Ishikawa (cell line): ENCODE measurements around the gene POSTN.

ENCODE experiments used
- CEBPB ChIP-seq: IDR thresholded peaks from 2 replicates; pipeline ENCODE4 v1.6.1; 2012
- CREB1 ChIP-seq: IDR thresholded peaks from 2 replicates; pipeline ENCODE4 v1.6.1; 2012; ENCODE audit warnings: low read depth
- EGR1 ChIP-seq: IDR thresholded peaks from 2 replicates; pipeline ENCODE4 v1.6.1; 2012
- EP300 ChIP-seq: IDR thresholded peaks from 2 replicates; pipeline ENCODE4 v1.6.1; 2012; ENCODE audit warnings: borderline replicate concordance
- FOXM1 ChIP-seq: IDR thresholded peaks from 2 replicates; pipeline ENCODE4 v1.6.1; 2012; ENCODE audit warnings: low read depth, borderline replicate concordance
- NFIC ChIP-seq: IDR thresholded peaks from 2 replicates; pipeline ENCODE4 v1.6.1; 2012
- RAD21 ChIP-seq: IDR thresholded peaks from 2 replicates; pipeline ENCODE4 v1.6.1; 2012; ENCODE audit warnings: low read depth
- TAF1 ChIP-seq: IDR thresholded peaks from 2 replicates; pipeline ENCODE4 v1.6.1; 2012; ENCODE audit warnings: low read depth, mild to moderate bottlenecking
- TCF12 ChIP-seq: IDR thresholded peaks from 2 replicates; pipeline ENCODE4 v1.6.1; 2012; ENCODE audit warnings: low read depth
- TEAD4 ChIP-seq: IDR thresholded peaks from 2 replicates; pipeline ENCODE4 v1.6.1; 2012
- YY1 ChIP-seq: IDR thresholded peaks from 2 replicates; pipeline ENCODE4 v1.6.1; 2012; ENCODE audit warnings: low read depth
- ZBTB7A ChIP-seq: IDR thresholded peaks from 2 replicates; pipeline ENCODE4 v1.6.1; 2012; ENCODE audit warnings: low read depth
- TF ChIP-seq, protein P1 (sequence below): IDR thresholded peaks from 2 replicates; pipeline ENCODE4 v1.6.1; 2012
- TF ChIP-seq, protein P2 (sequence below): IDR thresholded peaks from 2 replicates; pipeline ENCODE4 v1.6.1; 2012; ENCODE audit warnings: low read depth, mild to moderate bottlenecking
- TF ChIP-seq, protein P3 (sequence below): IDR thresholded peaks from 2 replicates; pipeline ENCODE4 v1.6.1; 2012

The POSTN gene, protein sequence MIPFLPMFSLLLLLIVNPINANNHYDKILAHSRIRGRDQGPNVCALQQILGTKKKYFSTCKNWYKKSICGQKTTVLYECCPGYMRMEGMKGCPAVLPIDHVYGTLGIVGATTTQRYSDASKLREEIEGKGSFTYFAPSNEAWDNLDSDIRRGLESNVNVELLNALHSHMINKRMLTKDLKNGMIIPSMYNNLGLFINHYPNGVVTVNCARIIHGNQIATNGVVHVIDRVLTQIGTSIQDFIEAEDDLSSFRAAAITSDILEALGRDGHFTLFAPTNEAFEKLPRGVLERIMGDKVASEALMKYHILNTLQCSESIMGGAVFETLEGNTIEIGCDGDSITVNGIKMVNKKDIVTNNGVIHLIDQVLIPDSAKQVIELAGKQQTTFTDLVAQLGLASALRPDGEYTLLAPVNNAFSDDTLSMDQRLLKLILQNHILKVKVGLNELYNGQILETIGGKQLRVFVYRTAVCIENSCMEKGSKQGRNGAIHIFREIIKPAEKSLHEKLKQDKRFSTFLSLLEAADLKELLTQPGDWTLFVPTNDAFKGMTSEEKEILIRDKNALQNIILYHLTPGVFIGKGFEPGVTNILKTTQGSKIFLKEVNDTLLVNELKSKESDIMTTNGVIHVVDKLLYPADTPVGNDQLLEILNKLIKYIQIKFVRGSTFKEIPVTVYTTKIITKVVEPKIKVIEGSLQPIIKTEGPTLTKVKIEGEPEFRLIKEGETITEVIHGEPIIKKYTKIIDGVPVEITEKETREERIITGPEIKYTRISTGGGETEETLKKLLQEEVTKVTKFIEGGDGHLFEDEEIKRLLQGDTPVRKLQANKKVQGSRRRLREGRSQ

DNA sequence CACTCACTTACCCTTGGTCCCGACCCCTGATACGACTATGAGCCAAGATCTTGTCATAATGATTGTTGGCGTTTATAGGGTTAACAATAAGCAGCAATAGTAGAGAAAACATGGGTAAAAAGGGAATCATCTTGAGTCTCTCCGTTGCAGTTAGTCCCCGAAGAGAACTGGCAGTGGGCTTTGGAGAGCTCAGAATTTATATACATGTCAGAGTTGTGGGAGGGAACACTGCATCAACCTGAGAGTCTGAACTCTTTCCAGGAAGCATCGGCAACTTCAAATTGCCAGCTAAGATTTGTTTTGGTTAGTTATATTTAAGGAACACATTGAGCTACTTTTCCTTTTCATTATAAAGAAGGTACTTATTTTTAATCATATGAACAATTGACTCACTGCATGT, at the start of gene POSTN:
Gene POSTN (minus strand): TSS at position 172 of the 400 bp plus-strand sequence. CDS start 42 bp downstream, at position 130.
- TF ChIP-seq, protein P1, sequence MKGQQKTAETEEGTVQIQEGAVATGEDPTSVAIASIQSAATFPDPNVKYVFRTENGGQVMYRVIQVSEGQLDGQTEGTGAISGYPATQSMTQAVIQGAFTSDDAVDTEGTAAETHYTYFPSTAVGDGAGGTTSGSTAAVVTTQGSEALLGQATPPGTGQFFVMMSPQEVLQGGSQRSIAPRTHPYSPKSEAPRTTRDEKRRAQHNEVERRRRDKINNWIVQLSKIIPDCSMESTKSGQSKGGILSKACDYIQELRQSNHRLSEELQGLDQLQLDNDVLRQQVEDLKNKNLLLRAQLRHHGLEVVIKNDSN = no peak
- TF ChIP-seq, protein P2, sequence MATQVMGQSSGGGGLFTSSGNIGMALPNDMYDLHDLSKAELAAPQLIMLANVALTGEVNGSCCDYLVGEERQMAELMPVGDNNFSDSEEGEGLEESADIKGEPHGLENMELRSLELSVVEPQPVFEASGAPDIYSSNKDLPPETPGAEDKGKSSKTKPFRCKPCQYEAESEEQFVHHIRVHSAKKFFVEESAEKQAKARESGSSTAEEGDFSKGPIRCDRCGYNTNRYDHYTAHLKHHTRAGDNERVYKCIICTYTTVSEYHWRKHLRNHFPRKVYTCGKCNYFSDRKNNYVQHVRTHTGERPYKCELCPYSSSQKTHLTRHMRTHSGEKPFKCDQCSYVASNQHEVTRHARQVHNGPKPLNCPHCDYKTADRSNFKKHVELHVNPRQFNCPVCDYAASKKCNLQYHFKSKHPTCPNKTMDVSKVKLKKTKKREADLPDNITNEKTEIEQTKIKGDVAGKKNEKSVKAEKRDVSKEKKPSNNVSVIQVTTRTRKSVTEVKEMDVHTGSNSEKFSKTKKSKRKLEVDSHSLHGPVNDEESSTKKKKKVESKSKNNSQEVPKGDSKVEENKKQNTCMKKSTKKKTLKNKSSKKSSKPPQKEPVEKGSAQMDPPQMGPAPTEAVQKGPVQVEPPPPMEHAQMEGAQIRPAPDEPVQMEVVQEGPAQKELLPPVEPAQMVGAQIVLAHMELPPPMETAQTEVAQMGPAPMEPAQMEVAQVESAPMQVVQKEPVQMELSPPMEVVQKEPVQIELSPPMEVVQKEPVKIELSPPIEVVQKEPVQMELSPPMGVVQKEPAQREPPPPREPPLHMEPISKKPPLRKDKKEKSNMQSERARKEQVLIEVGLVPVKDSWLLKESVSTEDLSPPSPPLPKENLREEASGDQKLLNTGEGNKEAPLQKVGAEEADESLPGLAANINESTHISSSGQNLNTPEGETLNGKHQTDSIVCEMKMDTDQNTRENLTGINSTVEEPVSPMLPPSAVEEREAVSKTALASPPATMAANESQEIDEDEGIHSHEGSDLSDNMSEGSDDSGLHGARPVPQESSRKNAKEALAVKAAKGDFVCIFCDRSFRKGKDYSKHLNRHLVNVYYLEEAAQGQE = no peak
- no peak for TF ChIP-seq EGR1
- TF ChIP-seq RAD21 = no peak
- TF ChIP-seq TCF12 = no peak
- TF ChIP-seq, protein P3, sequence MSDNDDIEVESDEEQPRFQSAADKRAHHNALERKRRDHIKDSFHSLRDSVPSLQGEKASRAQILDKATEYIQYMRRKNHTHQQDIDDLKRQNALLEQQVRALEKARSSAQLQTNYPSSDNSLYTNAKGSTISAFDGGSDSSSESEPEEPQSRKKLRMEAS = no peak
- TF ChIP-seq CEBPB = no peak
- no peak for TF ChIP-seq TAF1
- no peak for TF ChIP-seq YY1
- no peak for TF ChIP-seq CREB1
- TF ChIP-seq TEAD4 = no peak
- no peak for TF ChIP-seq NFIC
- no peak for TF ChIP-seq FOXM1
- no peak for TF ChIP-seq ZBTB7A
- no peak for TF ChIP-seq EP300

DNA sequence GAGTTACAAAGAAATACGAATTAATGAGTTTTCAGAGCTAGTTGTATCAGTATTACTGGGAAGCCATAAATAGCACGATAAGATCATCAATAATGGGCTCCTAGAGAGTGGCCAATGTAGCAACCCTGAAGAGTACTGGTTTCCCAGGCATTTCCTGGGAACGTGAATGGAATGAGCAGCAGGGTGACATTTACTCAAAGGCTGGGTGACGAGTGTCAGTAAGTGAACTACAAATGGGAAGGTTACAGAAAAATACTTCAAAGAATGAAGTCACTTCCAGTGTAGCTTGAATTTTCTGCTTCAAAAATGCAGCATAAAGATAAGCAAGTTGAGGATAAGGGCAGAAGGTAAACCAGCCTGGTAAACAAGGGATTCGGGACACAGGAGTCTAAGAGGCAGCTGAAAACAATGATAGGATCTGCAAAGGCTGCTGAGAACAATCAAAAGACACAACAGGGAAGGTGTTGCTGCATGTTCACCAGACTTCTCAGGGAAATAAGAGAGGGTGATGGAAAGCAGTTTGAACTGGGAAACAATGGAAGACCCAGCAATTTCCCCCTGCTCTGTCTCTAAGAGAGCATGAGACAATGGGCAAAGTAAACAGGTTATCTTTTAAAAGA, 48.6 kb upstream of the POSTN start:
- TF ChIP-seq TAF1 = no peak
- no peak for TF ChIP-seq CREB1
- TF ChIP-seq NFIC = no peak
- TF ChIP-seq YY1 = no peak
- TF ChIP-seq CEBPB = no peak
- TF ChIP-seq, protein P3 = no peak
- TF ChIP-seq, protein P2 = no peak
- TF ChIP-seq, protein P1 = no peak
- TF ChIP-seq TCF12 = no peak
- no peak for TF ChIP-seq RAD21
- TF ChIP-seq EP300 = no peak
- TF ChIP-seq FOXM1 = no peak
- TF ChIP-seq EGR1 = no peak
- TF ChIP-seq ZBTB7A = no peak
- TF ChIP-seq TEAD4 = no peak

DNA sequence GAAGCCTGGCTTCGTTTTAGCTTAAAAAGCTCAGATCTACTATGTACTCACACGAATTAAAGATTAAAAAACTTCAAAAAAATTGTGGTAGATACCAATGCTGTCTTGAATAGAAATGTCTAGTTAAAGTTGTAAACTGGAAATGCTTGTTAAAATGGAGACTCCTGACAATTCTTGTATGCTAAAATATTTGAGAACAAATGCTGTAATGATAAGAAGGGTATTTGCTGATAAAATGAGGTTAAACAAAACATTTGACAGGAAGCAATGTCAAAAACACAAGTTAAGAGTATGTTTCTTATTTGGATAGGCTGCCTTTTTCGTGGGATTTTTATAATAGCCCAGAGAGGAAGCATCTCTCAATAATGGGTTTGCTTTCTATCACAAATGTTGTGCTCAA, 48.0 kb upstream of the POSTN start:
- TF ChIP-seq FOXM1 = no peak
- no peak for TF ChIP-seq RAD21
- TF ChIP-seq YY1 = no peak
- no peak for TF ChIP-seq TAF1

DNA sequence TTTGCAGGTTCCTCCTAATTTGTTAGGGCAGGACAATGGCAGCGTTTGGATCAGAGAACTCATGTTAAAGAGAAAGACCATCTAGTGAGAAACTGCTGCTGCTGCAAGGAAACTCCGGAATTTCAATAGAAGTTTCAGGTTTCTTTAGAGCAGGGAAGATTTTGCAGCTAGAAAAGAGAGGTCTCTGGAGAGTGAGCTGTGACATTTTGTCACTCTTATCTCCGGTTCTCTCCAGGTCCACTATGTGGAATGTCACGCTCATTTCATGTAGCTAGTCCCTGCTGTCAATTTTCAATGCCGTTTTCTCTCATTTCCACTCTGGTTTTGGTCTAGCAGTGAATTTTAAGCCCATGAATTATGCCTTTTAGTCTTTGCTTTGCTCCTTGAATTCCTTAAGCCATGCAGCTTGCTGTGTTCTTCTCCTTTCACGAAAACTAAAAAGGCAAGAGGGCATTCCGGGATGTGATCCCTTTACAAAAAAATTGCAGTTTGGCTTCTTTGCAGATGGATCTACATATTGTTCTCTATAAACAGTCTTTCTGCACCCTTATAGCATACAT, 46.7 kb upstream of the POSTN start:
- TF ChIP-seq EGR1 (no peak), TEAD4 (no peak), NFIC (no peak), RAD21 (no peak), CREB1 (no peak), EP300 (no peak), ZBTB7A (no peak), FOXM1 (no peak), YY1 (no peak), TCF12 (no peak), CEBPB (no peak), TAF1 (no peak)
- TF ChIP-seq, protein P3 = no peak
- TF ChIP-seq, protein P1 = no peak
- TF ChIP-seq, protein P2 = no peak
